ENCODE data around the gene RPL35. TPM values are rescaled to one million over a fixed set of nuclear protein-coding genes. Genes with fewer than 3 reads are reported as not detected.

RPL35 gene
- total and polyA plus RNA-seq, 2 donors (not counting 1 experiment from before 2014, with no cell fraction given), result 1,593 to 1,957 TPM

DNA sequence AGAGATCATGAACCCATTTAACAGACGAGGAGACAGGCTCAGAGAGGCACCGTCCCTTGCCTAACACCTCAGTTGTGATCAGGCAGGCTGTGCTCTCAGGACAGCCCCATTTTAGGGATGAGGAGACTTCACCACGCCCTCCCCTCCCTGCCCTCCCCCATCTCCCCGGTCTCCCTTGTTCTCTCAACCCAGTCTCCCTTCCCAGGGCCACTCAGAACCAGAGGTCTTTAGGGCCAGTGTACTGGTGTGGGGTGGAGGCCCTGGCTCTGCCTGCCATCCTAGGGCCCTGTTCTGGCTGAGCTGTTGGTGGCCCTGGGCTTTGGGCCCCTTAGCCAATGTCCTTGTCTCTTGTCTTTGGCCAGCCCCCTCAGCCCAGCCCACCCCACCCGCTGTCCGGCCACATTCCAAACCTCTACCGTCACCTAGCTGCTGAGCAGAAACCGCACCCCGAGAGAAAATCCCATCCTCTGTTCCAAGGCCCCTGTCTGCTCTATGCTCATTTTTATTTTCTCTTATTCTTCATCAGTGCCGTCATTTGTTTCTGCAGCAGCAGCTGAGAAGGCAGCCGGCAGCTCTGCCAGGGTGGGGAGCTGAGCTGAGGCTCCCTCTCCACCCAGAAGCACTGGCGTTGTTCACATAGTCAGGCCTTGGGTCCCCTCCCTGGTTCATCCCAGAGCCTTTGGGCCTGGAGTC, 50.9 kb downstream of the RPL35 start:
- peak overlapping the region; percentile 80 for H3K27ac ChIP-seq (ENCODE audit: insufficient read depth, low read length)
- peak; percentile 79 to 94 for DNase-seq (ENCODE audit: low read depth in 2 of 2)
- H4K20me1 ChIP-seq (ENCODE audit: control insufficient read depth, extremely low read depth, insufficient read depth, low read length), result no peaks in the 10 kb centered on the region
- no peaks in the 10 kb centered on the region for H3K36me3 ChIP-seq (ENCODE audit: control insufficient read depth, insufficient read depth, low read length)
- H3K4me2 ChIP-seq (ENCODE audit: extremely low read depth, insufficient read depth, low read length), result peak overlapping the region; percentile 4
- no peak overlapping the region for H3K4me3 ChIP-seq (replicated peaks in 1 of 4; ENCODE audit: control extremely low read depth in 1 of 4, insufficient read depth in 1 of 4, low read depth in 3 of 4, low read length in 4 of 4)
- no peaks in the 10 kb centered on the region for H3K9me3 ChIP-seq (ENCODE audit: control insufficient read depth, insufficient read depth, low read depth, low read length)
- TF ChIP-seq, protein P1, sequence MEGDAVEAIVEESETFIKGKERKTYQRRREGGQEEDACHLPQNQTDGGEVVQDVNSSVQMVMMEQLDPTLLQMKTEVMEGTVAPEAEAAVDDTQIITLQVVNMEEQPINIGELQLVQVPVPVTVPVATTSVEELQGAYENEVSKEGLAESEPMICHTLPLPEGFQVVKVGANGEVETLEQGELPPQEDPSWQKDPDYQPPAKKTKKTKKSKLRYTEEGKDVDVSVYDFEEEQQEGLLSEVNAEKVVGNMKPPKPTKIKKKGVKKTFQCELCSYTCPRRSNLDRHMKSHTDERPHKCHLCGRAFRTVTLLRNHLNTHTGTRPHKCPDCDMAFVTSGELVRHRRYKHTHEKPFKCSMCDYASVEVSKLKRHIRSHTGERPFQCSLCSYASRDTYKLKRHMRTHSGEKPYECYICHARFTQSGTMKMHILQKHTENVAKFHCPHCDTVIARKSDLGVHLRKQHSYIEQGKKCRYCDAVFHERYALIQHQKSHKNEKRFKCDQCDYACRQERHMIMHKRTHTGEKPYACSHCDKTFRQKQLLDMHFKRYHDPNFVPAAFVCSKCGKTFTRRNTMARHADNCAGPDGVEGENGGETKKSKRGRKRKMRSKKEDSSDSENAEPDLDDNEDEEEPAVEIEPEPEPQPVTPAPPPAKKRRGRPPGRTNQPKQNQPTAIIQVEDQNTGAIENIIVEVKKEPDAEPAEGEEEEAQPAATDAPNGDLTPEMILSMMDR (conservative IDR thresholded peaks at IDR 0.05 in 1 of 2, IDR thresholded peaks at IDR 0.05 in 1 of 2; ENCODE audit: low read depth in 1 of 2, low read length in 2 of 2), result no peak
- TF ChIP-seq EZH2 (IDR thresholded peaks at IDR 0.05; ENCODE audit: low read length, missing control alignments), result no peak
- H3K79me2 ChIP-seq (ENCODE audit: control insufficient read depth, insufficient read depth, low read length), result no peaks in the 10 kb centered on the region
- no peaks in the 10 kb centered on the region for H3K27me3 ChIP-seq (ENCODE audit: control insufficient read depth, insufficient read depth, low read length)
- no peak overlapping the region for H3K9ac ChIP-seq (ENCODE audit: insufficient read depth, low read length)
- peaks cover 14% of the 10 kb centered on the region for H3K4me1 ChIP-seq (ENCODE audit: control insufficient read depth, extremely low read depth, insufficient read depth, low read length)
- H2AFZ ChIP-seq (ENCODE audit: low read length), result peak overlapping the region; percentile 30

DNA sequence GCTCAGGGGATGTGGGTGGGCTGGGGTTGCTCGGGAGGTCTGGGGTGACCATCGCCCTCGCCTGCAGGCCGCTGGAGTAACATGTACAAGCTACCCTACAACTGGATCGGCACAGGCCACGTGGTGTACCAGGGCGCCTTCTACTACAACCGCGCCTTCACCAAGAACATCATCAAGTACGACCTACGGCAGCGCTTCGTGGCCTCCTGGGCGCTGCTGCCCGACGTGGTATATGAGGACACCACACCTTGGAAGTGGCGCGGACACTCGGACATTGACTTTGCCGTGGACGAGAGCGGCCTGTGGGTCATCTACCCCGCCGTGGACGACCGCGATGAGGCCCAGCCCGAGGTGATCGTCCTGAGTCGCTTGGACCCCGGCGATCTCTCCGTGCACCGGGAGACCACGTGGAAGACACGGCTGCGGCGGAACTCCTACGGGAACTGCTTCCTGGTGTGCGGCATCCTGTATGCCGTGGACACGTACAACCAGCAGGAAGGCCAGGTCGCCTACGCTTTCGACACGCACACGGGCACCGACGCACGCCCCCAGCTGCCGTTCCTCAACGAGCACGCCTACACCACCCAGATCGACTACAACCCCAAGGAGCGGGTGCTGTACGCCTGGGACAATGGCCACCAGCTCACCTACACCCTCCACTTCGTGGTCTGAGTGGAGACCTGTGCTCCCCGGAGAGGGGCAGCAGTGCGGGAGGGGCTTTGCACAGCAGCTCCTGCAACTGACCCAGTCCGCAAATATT, 51.8 kb downstream of the RPL35 start:
- Histone ChIP-seq H3K4me2 (ENCODE audit: extremely low read depth, insufficient read depth, low read length) (no peak overlapping the region), H3K27ac (ENCODE audit: insufficient read depth, low read length) (no peak overlapping the region), H2AFZ (ENCODE audit: low read length) (no peak overlapping the region), H3K79me2 (ENCODE audit: control insufficient read depth, insufficient read depth, low read length) (no peaks in the 10 kb centered on the region), H3K9me3 (ENCODE audit: control insufficient read depth, insufficient read depth, low read depth, low read length) (no peaks in the 10 kb centered on the region), H3K27me3 (ENCODE audit: control insufficient read depth, insufficient read depth, low read length) (no peaks in the 10 kb centered on the region), H3K9ac (ENCODE audit: insufficient read depth, low read length) (no peak overlapping the region), H4K20me1 (ENCODE audit: control insufficient read depth, extremely low read depth, insufficient read depth, low read length) (no peaks in the 10 kb centered on the region), H3K4me1 (ENCODE audit: control insufficient read depth, extremely low read depth, insufficient read depth, low read length) (peaks cover 14% of the 10 kb centered on the region), H3K4me3 (replicated peaks in 1 of 4; ENCODE audit: control extremely low read depth in 1 of 4, insufficient read depth in 1 of 4, low read depth in 3 of 4, low read length in 4 of 4) (no peak overlapping the region), H3K36me3 (ENCODE audit: control insufficient read depth, insufficient read depth, low read length) (no peaks in the 10 kb centered on the region)
- TF ChIP-seq, protein P1 (conservative IDR thresholded peaks at IDR 0.05 in 1 of 2, IDR thresholded peaks at IDR 0.05 in 1 of 2; ENCODE audit: low read depth in 1 of 2, low read length in 2 of 2), result no peak
- TF ChIP-seq EZH2 (IDR thresholded peaks at IDR 0.05; ENCODE audit: low read length, missing control alignments), result no peak
- DNase-seq (ENCODE audit: low read depth in 2 of 2), result no peak

DNA sequence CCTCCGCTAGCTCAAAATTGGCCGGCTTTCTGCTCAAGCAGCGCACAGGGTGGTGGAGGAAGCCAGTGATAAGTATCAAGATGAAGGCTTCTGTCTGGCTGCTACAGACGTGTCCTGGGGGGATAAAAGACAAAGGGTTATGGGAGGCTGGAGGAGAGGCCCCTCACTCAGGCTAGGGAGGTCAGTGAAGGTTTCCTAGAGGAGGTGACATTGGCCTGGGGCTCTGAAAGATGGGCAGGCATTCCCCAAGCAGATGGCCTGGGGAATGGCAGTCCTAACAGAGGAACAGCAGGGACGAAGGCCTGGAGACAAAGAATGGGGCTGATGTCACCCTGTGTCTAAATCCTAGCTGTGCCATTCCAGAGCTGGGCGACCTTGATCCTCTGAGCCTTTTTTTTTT, 52.5 kb downstream of the RPL35 start:
- DNase-seq (ENCODE audit: low read depth in 2 of 2), result no peak
- H3K27ac ChIP-seq (ENCODE audit: insufficient read depth, low read length), result no peak overlapping the region
- H3K36me3 ChIP-seq (ENCODE audit: control insufficient read depth, insufficient read depth, low read length), result no peaks in the 10 kb centered on the region
- no peak for TF ChIP-seq EZH2 (IDR thresholded peaks at IDR 0.05; ENCODE audit: low read length, missing control alignments)
- H3K79me2 ChIP-seq (ENCODE audit: control insufficient read depth, insufficient read depth, low read length), result no peaks in the 10 kb centered on the region
- no peak overlapping the region for H3K4me2 ChIP-seq (ENCODE audit: extremely low read depth, insufficient read depth, low read length)
- no peak overlapping the region for H3K4me3 ChIP-seq (replicated peaks in 1 of 4; ENCODE audit: control extremely low read depth in 1 of 4, insufficient read depth in 1 of 4, low read depth in 3 of 4, low read length in 4 of 4)
- H2AFZ ChIP-seq (ENCODE audit: low read length), result no peak overlapping the region
- no peaks in the 10 kb centered on the region for H4K20me1 ChIP-seq (ENCODE audit: control insufficient read depth, extremely low read depth, insufficient read depth, low read length)
- no peak overlapping the region for H3K9ac ChIP-seq (ENCODE audit: insufficient read depth, low read length)
- peaks cover 14% of the 10 kb centered on the region for H3K4me1 ChIP-seq (ENCODE audit: control insufficient read depth, extremely low read depth, insufficient read depth, low read length)
- H3K27me3 ChIP-seq (ENCODE audit: control insufficient read depth, insufficient read depth, low read length), result no peaks in the 10 kb centered on the region
- no peaks in the 10 kb centered on the region for H3K9me3 ChIP-seq (ENCODE audit: control insufficient read depth, insufficient read depth, low read depth, low read length)
